Effector CD8-positive, alpha-beta T cell (primary cell): ENCODE measurements around the gene VSIG2.

ENCODE experiments used
- DNase-seq: peaks from one replicate; lab custom pipeline; 2025; lab: John Stamatoyannopoulos, UW

VSIG2 gene

DNA sequence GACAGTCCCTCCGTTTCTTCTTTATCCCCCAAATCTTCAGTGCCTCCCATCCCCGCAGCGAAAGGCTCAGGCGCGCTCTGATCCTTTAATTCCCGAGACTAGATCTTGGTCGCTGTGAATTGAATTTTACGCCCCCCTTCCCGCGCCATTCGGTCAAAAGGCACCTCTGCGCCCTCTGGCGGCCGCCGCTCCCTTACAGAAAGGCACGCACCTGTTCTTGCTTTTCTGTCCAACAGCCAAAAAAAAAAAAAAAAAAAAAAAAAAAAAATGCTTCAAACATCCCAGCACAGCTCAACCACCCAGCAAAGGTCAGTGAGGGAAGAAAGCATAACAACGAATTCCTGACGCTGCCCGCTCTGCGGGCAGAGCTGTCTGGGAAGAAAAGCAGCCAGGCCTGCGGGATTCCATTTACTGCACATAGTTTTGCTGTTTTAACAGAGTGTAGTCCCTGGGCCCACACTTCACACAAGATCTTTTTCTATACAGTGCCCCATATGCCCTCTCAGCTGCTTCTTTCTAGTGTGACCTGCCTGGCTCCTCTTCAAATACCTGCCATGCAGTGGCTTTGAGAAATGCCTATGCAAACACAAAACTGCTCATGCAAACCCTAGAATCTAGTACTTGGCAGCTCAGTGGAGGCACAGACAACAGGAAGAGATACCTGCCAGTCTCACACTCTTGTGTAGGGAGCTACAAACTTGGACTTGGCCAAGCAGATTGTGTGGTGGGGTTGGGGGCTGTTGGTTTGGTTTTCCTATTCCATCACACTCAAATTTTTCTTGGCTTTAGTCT lies 11.3 kb upstream of the VSIG2 start:
- peak; percentile 85 for DNase-seq

DNA sequence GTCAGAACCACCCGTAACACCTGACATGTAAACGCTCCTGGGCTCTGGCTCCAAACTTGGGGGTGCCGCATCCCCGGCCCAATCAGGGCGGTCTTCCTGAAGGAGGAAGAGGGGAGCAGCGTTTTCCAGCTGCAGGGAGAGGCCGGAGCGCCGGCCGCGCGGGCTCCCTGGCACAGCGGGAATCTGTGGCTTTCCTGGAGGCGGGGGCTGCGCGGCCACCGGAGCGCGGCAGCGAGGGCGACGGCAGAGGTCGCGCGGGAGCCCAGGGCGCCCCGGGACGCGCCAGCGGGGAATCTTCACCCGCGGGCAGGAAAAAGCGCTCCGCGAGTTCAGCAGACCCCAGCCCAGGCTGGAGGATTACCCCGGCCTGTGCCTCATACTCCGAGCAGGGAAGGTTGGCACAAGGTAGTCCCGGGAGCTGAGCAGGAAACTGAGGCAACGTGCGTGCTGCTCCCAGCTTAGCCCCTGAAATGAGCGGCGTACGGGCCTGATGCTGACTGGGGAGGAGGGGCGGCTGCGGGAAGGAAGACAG lies 10.6 kb upstream of the VSIG2 start:
- no peak for DNase-seq

DNA sequence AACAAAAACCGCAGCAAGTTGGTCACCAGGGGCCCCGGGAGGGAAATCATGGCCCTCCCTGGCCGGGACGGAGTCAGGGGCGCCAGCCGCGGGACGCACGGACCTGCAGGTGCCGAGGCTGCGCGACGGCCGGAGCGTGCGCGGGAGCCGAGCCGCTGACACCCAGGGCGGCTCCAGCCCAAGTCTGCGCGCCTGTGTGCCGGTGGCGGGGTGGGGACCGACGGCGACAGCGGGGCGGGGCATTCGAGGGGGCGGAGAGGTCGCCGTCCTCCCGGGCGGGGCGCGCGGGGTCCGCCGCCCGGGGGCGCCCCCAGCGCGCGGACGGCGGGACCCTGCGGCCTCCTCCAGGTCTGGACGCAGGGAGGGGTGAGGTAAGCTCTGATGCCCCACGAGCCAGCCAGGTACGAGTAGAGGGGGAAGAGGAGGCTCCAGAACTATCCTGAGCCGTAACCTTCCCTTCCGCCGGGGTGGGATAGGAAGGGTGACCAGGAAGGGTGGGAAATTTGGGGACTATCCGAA lies 10.1 kb upstream of the VSIG2 start, which contains the start of gene ESAM:
Gene ESAM (minus strand): TSS at position 186 of the 519 bp plus-strand sequence. CDS start 136 bp downstream, at position 50.
- DNase-seq: peak; percentile 50

DNA sequence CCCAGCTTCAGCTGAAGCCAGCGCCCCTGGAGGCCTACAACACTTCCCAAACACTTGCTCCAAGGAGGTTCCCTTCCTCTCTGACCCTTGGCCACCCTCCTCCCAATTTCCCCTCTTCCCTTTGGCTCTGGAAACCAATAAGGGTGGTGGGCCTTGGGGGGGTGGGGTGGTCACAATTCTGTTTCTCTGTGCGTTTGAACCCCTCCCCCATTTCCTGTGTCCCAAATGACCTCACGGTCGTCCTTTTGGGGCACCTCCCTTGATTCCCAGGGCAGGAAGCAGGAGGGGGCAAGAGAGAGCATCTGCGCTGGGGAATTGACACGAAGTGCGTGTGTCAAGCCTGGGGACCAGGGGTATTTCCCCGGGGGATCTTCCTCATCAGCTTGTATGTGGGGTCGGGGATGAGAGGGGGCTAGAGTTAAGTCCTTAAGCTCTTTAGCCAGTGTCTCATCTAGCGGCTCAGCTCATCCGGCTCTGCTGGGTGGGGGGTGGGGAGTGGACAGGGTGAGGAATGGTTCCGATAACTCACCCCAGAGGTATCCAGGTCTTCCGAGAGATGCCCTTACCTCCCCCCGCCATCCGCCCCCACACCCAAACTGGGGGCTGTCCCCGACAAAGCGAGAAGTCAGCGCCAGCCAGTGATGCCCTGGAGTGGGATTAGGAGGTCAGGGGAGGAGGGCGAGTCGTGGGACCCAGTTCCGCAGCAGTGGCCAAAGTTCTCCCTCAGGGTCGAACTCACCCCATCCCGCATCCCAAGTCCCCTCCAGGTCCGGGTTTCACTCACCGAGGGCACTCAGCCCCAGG lies 9.4 kb upstream of the VSIG2 start:
- DNase-seq: no peak

DNA sequence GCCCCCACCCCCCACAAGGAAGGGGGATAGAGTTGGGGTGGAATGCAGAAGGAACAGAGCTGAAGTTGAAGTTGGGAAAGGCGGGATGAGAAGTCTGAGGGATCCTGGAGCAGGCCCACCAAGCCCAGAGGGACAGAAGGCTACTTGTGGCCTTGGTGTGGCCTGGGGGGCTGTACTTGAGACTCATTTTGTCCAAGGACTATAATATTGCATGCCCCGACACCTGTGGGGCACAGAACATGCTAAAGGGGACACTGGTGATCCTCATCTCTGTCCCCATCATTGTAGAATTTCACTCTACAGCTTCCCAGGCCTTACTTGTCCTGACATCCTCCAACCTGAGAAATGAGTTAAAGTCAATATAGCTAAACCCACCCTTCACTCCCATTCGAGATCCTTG lies 8.8 kb upstream of the VSIG2 start:
- no peak for DNase-seq

DNA sequence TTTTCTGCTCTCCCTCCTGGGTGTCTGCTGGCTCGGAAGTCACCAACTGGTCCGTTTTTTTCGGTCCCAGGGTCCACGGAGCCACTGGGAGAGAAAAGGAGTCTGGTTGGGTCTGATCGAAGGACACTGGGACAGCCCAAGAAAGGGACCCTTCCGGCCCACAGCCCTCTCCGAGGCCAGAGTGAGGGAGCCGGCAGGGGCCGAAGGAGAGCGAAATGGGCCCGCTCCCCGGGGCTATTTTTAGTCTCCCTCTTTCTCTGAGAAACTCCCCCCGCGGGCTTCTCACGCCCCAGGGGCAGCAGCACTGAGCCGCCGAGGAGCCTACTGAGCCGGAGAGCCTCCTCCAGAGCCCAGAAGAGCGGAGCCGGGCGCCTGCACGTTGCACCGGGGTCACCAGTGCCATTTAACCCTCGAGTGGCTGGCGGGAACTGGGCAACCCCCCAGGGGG lies 8.2 kb upstream of the VSIG2 start:
- DNase-seq: no peak

DNA sequence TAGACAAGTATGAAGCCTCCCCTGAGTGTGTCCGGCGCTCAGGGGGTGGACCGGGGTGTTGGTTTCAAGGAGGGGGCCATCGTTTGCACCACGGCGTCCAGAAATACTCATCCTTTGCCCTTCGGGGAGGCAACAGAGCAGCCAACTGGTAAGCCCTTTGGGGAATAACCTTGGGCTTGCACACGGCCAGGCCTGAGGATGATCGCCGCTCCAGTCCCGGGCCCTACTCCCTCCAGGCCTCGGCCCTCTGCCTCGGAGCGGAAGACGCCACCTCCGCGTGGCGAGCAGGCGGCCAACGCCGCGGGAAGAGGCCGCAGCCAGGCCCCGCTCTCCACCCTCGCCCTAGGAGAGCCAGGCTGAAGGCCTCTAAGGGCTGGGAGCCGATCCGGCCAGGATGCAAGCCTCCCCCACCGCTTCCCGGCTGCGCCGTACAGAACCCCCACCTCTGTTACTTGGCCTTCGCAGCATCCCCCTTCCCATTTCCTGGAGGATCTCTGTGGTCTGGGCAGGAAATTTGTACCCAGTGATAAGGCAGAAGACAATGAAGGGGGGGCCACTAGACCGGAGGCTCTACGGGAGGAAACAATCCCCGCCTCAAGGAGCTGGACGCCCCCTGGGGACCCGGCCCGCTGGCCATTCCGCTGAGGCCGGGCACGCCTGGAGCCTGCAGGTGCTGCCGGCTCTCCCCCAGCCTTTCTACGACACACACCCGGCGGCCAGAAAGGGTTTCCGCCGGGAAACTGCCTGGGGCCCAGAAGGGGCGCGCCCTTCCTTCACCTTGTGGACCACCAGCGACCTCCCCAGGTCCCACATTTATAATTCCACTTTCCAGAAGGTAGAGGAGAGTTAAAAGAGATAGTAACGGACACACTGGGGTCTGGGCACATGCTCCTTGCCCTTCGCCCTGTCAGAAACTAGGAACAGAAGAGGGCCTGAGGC lies 7.5 kb upstream of the VSIG2 start:
- no peak for DNase-seq

DNA sequence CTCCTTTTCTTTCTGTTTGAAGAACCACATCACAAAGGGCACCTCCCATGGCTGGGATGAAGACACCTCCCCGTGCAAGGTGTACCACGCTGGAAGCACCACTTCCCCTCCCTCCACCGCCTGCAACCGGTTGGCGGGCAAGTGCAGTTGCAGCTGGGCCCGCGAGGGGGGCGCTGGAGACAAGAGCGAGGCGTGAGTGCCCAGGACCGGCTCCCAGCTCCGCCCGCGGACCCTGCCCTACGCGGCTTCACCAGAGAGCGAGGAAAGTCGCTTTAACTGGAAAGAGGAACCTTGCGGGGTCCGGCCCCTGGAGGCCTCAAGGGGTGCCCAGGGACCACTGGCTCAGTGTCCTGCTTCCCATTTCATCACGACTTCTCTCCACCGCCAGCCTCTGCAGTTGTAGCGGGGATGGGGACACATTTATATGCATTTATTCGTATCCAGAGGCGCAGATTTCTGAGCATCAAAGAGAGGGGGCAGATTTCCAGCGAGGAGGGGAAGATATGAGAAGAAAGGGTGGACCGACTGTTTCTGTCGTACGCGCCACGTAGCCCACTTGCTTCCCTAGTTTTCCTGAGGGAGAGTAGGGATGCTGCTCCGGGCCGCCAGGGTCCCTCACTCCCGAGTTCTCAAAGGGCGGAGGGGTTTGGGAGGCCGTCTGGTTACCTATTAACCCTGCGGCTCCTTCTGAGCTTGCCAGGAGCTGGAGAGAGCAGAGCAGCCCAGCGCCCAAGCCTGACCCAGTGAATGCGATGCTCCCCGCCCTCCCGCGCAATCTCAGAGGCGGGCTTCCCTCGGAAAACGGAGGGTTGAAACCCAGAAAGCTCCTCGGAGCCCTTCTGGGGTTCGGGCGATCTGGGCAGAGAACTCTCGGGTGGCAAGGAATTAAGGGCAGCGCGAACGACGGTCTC lies 6.6 kb upstream of the VSIG2 start:
- DNase-seq: peak; percentile 43

DNA sequence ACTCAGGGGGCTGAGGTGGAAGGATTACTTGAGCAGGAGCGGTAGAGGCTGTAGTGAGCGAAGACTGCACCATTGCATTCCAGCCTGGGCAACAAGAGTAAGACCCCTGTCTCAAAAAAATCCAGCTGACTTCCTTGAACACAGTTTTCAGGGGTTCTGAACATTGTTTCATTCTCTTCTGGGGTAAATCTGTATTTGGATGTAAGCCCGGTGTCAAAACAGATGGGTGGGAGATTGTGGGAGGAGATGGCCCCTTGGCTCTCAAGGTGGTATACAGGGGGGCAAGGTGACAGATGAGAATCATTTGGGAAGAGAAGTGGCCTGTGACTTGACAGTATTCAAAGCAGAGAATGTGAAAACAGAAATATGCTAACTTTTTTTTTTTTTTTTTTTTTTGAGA lies 5.3 kb upstream of the VSIG2 start:
- DNase-seq: no peak

DNA sequence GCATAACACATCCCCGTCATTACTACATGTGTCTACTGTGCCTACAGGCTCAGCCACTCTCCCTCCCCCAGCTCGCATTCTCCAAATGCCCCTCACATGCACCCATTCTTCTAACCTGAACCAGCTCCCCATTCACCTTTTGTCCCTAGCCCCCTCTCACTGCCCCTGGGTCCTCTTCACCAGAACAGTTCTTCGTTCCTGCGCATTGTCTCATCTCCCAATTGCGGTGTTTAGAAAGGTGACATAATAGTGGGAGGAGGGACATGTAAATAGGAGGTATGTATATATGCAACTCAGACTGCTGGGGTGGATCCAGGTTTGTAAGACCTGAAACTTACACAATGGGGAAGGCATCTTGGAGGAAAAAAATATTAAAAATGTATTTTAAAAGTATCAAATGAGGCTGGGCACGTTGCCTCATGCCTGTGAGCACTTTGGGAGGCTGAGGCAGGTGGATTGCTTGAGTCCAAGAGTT lies 4.7 kb upstream of the VSIG2 start:
- no peak for DNase-seq

DNA sequence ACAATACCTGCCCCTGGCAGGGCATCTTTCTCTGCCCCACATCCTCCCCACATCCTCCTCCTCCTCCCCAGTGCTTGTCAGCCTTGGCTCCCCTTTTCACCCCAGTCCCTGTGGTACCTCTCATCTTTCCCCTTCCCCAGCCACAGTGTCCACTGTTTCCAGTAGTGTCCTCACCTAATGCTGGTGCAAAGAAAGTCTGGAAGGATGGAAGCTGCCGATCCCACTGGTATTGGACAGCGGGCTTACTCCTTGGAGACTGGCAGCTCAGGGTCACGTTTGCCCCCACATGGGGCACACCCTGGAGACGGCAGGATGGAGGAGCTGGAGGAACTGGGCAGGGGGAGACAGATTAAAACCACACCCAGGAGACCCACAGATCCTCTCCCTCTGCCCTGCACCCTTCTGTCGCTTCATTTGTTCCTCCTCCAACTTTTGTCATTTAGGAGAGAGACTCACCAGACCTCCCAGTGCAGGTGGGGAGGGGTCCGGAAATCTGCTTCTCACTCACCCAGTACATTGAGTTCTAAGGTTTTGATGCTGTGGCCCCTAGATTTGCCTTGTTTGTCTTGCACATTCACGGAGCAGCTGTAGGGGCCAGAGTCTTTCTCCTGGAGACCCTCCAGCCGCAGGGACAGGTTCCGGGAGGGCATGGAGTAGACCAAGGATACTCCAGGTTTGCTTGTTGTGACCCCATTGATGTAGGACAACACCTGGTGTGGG lies 4.1 kb upstream of the VSIG2 start:
- no peak for DNase-seq

DNA sequence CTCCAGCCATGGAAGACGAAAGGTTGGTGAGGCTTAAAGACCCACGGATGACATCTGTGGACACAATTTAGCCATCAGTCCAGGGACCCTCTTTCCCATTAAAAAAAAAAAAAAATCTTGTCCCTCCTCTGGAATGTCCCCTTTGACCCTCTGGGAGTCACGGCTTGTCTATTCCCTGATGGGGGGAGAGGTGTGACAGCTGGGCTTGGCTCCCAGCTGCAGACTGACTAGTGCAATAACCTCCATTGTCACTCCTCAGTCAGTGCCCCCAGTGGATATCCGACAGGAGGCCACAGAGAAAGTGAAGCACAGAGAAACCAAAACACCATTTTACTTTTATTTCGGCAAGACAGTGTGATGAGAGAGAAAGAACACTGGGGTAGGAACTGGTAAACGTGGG lies 2.7 kb upstream of the VSIG2 start:
- no peak for DNase-seq

DNA sequence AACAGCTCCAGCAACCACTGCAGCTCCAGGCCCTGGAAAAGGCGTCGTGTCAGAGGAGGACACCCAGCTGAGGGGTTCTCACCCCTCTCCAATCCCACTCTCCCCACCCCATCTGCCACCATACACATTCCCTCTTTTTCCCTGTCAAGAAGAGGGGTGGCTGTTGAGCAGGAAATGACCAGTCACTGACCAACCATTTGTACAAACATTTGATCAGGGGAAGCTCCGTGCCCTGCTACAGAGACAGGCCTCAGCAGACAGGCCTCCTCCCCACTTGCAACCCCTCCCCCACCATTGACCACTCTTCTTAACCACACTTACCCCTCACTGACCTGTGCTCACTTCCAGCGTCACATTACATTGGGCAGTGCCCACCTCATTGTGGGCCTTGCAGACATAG lies 2.3 kb upstream of the VSIG2 start:
- DNase-seq: no peak

DNA sequence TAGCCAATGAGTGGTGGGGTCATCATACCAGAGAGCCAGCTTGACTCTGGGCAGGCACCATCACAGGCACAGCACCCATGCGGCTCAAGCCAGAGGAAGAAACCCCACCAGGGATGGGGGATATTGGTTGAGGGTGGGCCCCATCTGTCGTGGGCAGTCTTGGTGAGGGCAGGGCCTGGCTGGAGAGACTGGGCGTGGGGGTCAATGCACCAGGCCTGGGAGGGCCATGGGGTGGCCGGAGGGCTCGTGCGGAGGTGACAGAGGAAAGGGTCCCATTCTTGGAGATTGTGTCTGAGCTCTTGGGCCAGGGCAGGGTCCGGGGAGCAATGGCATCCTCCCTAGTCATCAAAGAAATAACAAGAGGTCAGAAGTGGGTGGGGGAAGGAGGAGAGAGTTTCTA lies 1.6 kb upstream of the VSIG2 start:
- DNase-seq: no peak

DNA sequence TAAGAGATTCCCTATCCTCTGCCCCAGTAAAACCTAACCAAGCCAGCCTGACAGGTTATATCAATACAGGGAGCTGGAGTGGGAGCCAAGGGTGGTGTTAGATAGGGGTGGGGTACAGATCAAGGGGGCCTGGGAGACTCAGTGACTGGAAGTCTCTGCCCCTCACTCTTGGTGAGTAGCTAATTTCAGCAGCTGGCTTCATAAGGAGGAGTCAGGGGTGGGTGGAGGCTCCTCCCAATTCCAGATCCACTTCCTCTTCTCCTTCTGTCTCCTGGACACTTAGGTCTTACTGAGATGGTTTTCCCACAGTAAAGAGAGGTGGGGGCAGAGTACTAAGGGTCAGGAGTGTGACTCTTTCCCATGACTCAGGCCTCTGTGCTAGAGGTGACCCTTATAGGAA lies 1.1 kb upstream of the VSIG2 start:
- no peak for DNase-seq

DNA sequence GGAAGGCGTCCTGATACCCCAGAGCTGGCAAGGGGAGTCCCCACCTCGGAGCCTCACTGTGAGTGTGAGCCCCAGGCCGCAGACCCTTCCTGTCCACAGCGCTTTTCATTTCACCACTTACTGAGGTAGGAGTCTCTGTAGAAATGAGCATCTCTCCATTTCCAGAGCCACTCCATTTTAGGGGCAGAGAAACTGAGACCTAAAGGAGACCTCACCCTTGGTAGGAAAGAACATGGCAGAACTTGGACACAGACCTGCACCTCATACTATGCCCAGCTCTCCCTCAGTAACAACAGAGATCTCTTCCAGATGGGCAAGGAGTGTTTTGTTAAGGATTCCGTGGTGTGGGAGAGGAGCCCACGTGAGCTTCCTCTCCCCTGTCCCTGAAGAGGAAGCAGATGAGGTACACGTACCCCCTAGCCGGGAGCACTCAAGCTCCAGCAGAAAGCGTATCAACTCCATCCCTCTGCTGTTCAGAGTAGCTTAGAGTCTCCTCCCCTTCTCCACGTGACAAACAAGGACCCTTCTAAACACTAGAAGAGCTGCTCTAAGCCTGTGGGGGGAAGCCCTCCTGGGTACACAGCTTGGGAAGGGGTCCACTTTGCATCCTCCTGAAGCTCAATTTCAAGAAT lies 532 bp upstream of the VSIG2 start:
- no peak for DNase-seq

DNA sequence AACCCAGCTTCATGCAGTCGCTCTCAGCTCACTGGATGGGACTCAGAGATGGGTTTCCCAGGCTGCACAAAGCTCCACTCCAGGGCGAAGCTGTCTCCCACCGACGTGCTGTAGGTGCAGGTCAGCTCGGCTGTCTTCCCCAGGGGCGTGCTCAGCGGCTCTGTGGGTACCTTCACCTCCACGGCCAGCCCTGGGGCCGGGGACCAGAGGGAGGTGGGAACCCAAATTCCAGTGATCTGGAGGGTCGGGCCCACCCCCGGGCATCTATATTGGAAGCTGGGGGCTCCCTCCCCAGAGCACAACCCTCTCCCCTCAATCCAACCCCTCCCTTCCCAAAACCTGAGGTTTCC lies 689 bp downstream of the VSIG2 start:
- DNase-seq: no peak

DNA sequence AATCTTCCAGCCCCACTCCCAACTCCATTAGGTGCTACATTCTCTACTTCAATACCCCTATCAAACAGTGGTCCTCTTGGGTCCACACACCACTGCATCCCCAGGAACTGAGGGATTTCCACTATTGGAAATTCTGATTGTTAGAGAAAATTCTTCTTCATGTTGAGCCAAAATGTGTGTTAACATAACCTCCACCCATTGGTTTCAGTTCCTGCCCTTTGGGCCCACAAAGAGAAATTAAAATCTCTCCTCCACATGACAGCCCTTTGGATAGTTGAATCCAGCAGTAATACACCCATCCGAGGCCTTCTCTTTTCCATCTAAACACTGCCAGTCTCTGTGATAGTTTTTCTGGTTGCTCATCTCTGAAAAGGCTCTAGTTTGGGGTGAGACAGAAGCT lies 2.1 kb downstream of the VSIG2 start:
- no peak for DNase-seq
